ENCODE data around the gene CLEC16A. TPM values are rescaled to one million over a fixed set of nuclear protein-coding genes. Genes with fewer than 3 reads are reported as not detected.

Gene CLEC16A
- total RNA-seq, 4 donors from 2014 or later = 20.3 to 25.7 (median 25.1) TPM

DNA sequence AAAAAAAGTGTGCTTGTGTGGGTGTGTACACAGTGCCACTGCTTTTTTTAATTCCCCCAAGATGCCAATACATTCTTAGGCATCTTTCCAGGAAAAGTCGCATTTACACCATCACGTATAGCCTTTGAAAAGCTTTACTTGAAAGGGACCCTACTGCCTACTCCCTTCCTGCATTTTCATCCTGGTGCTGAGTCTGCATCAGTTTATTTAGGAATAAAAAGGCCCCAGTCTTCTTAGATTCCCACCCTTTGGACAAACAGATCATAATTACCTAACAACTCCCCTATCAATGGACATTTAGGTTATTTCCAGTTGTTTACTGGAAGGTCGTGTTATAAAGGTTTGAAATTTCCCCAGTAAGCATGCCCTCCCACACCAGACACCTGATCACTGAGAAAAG, 54.9 kb downstream of the CLEC16A start:
- H3K27me3 ChIP-seq = no peaks in the 10 kb centered on the region
- 44 to 72% methylated on average over 3 of the region's 3 CpGs for WGBS, 2 donors
- TF ChIP-seq POLR2A (IDR thresholded peaks at IDR 0.05) = no peak
- TF ChIP-seq, protein P1, sequence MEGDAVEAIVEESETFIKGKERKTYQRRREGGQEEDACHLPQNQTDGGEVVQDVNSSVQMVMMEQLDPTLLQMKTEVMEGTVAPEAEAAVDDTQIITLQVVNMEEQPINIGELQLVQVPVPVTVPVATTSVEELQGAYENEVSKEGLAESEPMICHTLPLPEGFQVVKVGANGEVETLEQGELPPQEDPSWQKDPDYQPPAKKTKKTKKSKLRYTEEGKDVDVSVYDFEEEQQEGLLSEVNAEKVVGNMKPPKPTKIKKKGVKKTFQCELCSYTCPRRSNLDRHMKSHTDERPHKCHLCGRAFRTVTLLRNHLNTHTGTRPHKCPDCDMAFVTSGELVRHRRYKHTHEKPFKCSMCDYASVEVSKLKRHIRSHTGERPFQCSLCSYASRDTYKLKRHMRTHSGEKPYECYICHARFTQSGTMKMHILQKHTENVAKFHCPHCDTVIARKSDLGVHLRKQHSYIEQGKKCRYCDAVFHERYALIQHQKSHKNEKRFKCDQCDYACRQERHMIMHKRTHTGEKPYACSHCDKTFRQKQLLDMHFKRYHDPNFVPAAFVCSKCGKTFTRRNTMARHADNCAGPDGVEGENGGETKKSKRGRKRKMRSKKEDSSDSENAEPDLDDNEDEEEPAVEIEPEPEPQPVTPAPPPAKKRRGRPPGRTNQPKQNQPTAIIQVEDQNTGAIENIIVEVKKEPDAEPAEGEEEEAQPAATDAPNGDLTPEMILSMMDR (IDR thresholded peaks at IDR 0.05) = no peak
- no peak overlapping the region for H3K27ac ChIP-seq
- intact Hi-C loops (cut with DNase I) = no loop called here
- DNase-seq = no peak
- H3K4me3 ChIP-seq = no peak overlapping the region
- H3K9me3 ChIP-seq = no peaks in the 10 kb centered on the region
- peaks cover 0 to 11% (median 0%) of the 10 kb centered on the region in 3 donors for H3K4me1 ChIP-seq
- H3K36me3 ChIP-seq = peaks cover 0 to 72% (median 1%) of the 10 kb centered on the region in 3 donors

DNA sequence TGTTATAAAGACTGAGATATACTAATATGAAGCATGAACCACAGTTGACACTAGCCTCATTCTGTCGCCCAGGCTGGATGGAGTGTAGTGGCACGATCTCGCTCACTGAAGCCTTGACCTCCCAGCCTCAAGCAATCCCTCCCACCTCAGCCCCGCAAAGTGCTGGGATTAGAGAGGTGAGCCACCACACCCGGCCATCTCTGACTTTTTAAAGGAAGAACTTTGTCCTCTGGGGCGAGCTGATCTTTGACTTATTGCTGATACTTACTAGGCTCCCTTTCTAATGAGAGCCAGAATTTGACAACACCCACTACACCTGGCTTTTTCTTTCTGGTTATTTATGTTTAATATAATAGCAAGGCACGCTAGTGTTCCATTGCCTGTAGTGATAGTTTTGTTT, 57.2 kb downstream of the CLEC16A start:
- peaks cover 0 to 71% (median 0%) of the 10 kb centered on the region in 3 donors for H3K36me3 ChIP-seq
- H3K27ac ChIP-seq = no peak overlapping the region
- intact Hi-C loops (cut with DNase I) = no loop called here
- TF ChIP-seq POLR2A (IDR thresholded peaks at IDR 0.05) = no peak
- TF ChIP-seq, protein P1 (IDR thresholded peaks at IDR 0.05) = no peak
- WGBS, 2 donors = 92 to 96% methylated on average over 7 of the region's 7 CpGs
- peaks cover 0 to 30% (median 2%) of the 10 kb centered on the region in 3 donors for H3K4me1 ChIP-seq
- no peak for DNase-seq
- H3K4me3 ChIP-seq = no peak overlapping the region
- no peaks in the 10 kb centered on the region for H3K27me3 ChIP-seq
- no peaks in the 10 kb centered on the region for H3K9me3 ChIP-seq

DNA sequence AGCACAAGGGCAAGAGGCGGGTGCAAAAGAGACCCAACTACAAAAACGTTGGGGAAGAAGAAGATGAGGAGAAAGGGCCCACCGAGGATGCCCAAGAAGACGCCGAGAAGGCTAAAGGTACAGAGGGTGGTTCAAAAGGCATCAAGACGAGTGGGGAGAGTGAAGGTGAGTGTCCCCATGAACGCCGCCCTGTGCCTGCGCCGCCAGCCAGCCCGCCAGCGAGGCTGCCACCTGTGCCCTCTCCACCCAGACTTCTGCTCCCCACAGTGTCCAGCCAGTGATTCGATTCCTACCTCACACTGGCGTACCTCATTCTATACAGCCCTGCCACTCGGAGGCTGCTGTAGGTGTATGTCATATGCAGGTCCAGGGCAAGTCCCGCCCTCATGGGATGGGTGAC, 58.8 kb downstream of the CLEC16A start:
- intact Hi-C loops (cut with DNase I) = no loop called here
- peak overlapping the region in 1 of 4 donors; percentile 24 for H3K27ac ChIP-seq
- no peak overlapping the region for H3K4me3 ChIP-seq
- no peak for DNase-seq
- WGBS, 2 donors = 92 to 97% methylated on average over 16 of the region's 16 CpGs
- peaks cover 0 to 38% (median 2%) of the 10 kb centered on the region in 3 donors for H3K4me1 ChIP-seq
- H3K36me3 ChIP-seq = peaks cover 0 to 71% (median 0%) of the 10 kb centered on the region in 3 donors
- H3K9me3 ChIP-seq = no peaks in the 10 kb centered on the region
- TF ChIP-seq, protein P1 (IDR thresholded peaks at IDR 0.05) = no peak
- no peak for TF ChIP-seq POLR2A (IDR thresholded peaks at IDR 0.05)
- no peaks in the 10 kb centered on the region for H3K27me3 ChIP-seq

DNA sequence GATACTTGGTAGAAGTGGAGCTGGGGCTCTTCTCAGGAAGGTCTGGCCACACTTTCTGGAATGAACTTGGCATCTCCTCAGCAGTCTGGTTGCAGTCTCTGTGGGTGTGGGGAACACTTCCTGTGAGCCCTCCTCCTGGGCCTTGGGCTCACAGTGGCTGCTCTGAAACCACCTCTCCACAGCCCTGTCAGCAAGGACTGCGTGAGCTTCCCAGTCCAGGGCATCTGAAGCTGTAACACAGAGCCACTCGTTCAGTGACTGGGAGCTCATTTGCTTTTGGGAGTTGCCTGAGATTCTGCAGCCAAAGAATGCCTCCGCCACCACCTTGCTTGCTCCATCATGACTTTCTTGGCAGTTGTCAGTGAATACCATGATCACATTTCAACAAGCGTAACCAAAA, 60.0 kb downstream of the CLEC16A start:
- H3K27ac ChIP-seq = peak overlapping the region; percentile 49 to 84 (median 78)
- DNase-seq = no peak
- intact Hi-C loops (cut with DNase I) = no loop called here
- no peaks in the 10 kb centered on the region for H3K9me3 ChIP-seq
- WGBS, 2 donors = 17 to 50% methylated on average over 1 to 4 of the region's 4 CpGs
- H3K27me3 ChIP-seq = no peaks in the 10 kb centered on the region
- H3K4me1 ChIP-seq = peaks cover 0 to 38% (median 2%) of the 10 kb centered on the region in 3 donors
- H3K4me3 ChIP-seq = no peak overlapping the region
- TF ChIP-seq, protein P1 (IDR thresholded peaks at IDR 0.05) = no peak
- TF ChIP-seq POLR2A (IDR thresholded peaks at IDR 0.05) = no peak
- peaks cover 0 to 66% (median 0%) of the 10 kb centered on the region in 3 donors for H3K36me3 ChIP-seq

DNA sequence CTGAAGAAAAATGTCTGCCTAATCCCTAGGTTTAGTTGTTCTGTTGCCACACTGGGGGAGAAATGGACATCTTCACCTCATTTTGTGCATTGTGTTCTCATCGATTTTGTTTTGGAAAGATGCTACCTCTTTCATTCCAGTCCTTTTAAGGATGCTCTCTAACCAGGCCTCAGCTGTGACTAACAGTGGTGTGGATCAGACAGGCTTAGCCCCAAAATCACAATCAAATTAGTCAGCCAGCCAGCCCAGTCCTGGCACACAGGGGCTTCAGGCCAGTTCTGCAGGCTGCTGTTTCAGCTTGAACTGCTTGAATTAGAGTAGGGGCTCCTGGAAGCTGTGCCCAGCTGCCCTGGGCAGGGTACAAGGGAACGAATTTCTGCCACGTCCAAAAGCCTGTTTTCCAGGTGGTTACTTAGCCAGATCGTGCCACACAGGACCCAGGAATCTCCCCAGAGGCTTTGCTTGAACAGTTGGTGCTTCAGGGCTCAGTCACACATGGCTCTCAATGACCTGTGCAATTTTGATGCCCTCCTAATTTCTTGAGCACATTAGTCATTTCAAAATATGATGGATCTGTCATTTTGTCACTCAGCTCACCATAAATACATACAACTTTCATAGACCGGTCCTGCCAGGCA, 60.7 kb downstream of the CLEC16A start:
- H3K4me1 ChIP-seq = peaks cover 0 to 43% (median 2%) of the 10 kb centered on the region in 3 donors
- DNase-seq = no peak
- 55 to 58% methylated on average over 5 of the region's 5 CpGs for WGBS, 2 donors
- no peak overlapping the region for H3K4me3 ChIP-seq
- H3K27ac ChIP-seq = peak overlapping the region; percentile 53 to 84 (median 78)
- H3K27me3 ChIP-seq = no peaks in the 10 kb centered on the region
- H3K9me3 ChIP-seq = no peaks in the 10 kb centered on the region
- intact Hi-C loops (cut with DNase I) = no loop called here
- TF ChIP-seq POLR2A (IDR thresholded peaks at IDR 0.05) = no peak
- TF ChIP-seq, protein P1 (IDR thresholded peaks at IDR 0.05) = no peak
- peaks cover 0 to 70% (median 0%) of the 10 kb centered on the region in 3 donors for H3K36me3 ChIP-seq
